ENCODE results near the gene APBA2.

The APBA2 gene

GRCh38 chr15:29106116-29106515 lies 220.3 kb downstream of the APBA2 start:
- H3K9ac ChIP-seq (ENCODE audit: low read length) = no peak overlapping the region
- no peaks in the 10 kb centered on the region for H4K20me1 ChIP-seq (ENCODE audit: insufficient read depth, low read length)
- H3K4me2 ChIP-seq (ENCODE audit: low read depth, low read length) = no peak overlapping the region
- H3F3A ChIP-seq (ENCODE audit: insufficient read depth, low read length) = no peaks in the 10 kb centered on the region
- no peaks in the 10 kb centered on the region for H3K9me2 ChIP-seq (replicated peaks; ENCODE audit: insufficient read depth, low read length)
- no peaks in the 10 kb centered on the region for H3K79me2 ChIP-seq (ENCODE audit: low read length)
- no peak for TF ChIP-seq CTCF (IDR thresholded peaks at IDR 0.05; ENCODE audit: low read length)
- no peak for TF ChIP-seq EZH2phosphoT487 (IDR thresholded peaks at IDR 0.05; ENCODE audit: low read length)
- TF ChIP-seq EZH2 (optimal IDR thresholded peaks at IDR 0.05; ENCODE audit: low read depth, low read length) = no peak
- no peak overlapping the region for H3K4me3 ChIP-seq (ENCODE audit: low read length)
- no peak for DNase-seq
- H3K27me3 ChIP-seq (replicated peaks; ENCODE audit: insufficient read depth, low read length) = no peaks in the 10 kb centered on the region
- no peaks in the 10 kb centered on the region for H3K9me3 ChIP-seq (replicated peaks; ENCODE audit: insufficient read depth, low read length)
- no peak overlapping the region for H3K27ac ChIP-seq (ENCODE audit: low read length)
- no peaks in the 10 kb centered on the region for H3K36me3 ChIP-seq (replicated peaks; ENCODE audit: insufficient read depth, low read length)
- no peak overlapping the region for H2AFZ ChIP-seq (ENCODE audit: low read length)
- no peaks in the 10 kb centered on the region for H3K4me1 ChIP-seq (ENCODE audit: low read length)

- no peaks in the 10 kb centered on the region for H3K79me2 ChIP-seq (ENCODE audit: low read length)
- H3K4me1 ChIP-seq (ENCODE audit: low read length) = no peaks in the 10 kb centered on the region
Observed at GRCh38 chr15:29106551-29107290, 220.9 kb downstream of the APBA2 start.

GRCh38 chr15:29107291-29107890 lies 221.6 kb downstream of the APBA2 start:
- H3K9me2 ChIP-seq (replicated peaks; ENCODE audit: insufficient read depth, low read length) = no peaks in the 10 kb centered on the region
- H2AFZ ChIP-seq (ENCODE audit: low read length) = no peak overlapping the region
- H3K79me2 ChIP-seq (ENCODE audit: low read length) = no peaks in the 10 kb centered on the region
- H3K27ac ChIP-seq (ENCODE audit: low read length) = no peak overlapping the region
- H4K20me1 ChIP-seq (ENCODE audit: insufficient read depth, low read length) = no peaks in the 10 kb centered on the region
- H3K4me2 ChIP-seq (ENCODE audit: low read depth, low read length) = no peak overlapping the region
- H3K4me1 ChIP-seq (ENCODE audit: low read length) = no peaks in the 10 kb centered on the region
- H3K9ac ChIP-seq (ENCODE audit: low read length) = no peak overlapping the region
- DNase-seq = no peak
- no peaks in the 10 kb centered on the region for H3K27me3 ChIP-seq (replicated peaks; ENCODE audit: insufficient read depth, low read length)
- no peaks in the 10 kb centered on the region for H3K36me3 ChIP-seq (replicated peaks; ENCODE audit: insufficient read depth, low read length)
- TF ChIP-seq EZH2 (optimal IDR thresholded peaks at IDR 0.05; ENCODE audit: low read depth, low read length) (no peak), CTCF (IDR thresholded peaks at IDR 0.05; ENCODE audit: low read length) (no peak), EZH2phosphoT487 (IDR thresholded peaks at IDR 0.05; ENCODE audit: low read length) (no peak)
- H3F3A ChIP-seq (ENCODE audit: insufficient read depth, low read length) = no peaks in the 10 kb centered on the region
- no peak overlapping the region for H3K4me3 ChIP-seq (ENCODE audit: low read length)
- no peaks in the 10 kb centered on the region for H3K9me3 ChIP-seq (replicated peaks; ENCODE audit: insufficient read depth, low read length)

More at GRCh38 chr15:29106551-29107290, 220.9 kb downstream of the APBA2 start:
- Histone ChIP-seq H3K4me2 (ENCODE audit: low read depth, low read length) (no peak overlapping the region), H3K27ac (ENCODE audit: low read length) (no peak overlapping the region), H2AFZ (ENCODE audit: low read length) (no peak overlapping the region), H3K9me2 (replicated peaks; ENCODE audit: insufficient read depth, low read length) (no peaks in the 10 kb centered on the region), H3K27me3 (replicated peaks; ENCODE audit: insufficient read depth, low read length) (no peaks in the 10 kb centered on the region), H3K4me3 (ENCODE audit: low read length) (no peak overlapping the region), H3K9ac (ENCODE audit: low read length) (no peak overlapping the region), H4K20me1 (ENCODE audit: insufficient read depth, low read length) (no peaks in the 10 kb centered on the region), H3F3A (ENCODE audit: insufficient read depth, low read length) (no peaks in the 10 kb centered on the region), H3K9me3 (replicated peaks; ENCODE audit: insufficient read depth, low read length) (no peaks in the 10 kb centered on the region), H3K36me3 (replicated peaks; ENCODE audit: insufficient read depth, low read length) (no peaks in the 10 kb centered on the region)
- no peak for TF ChIP-seq EZH2phosphoT487 (IDR thresholded peaks at IDR 0.05; ENCODE audit: low read length)
- no peak for TF ChIP-seq EZH2 (optimal IDR thresholded peaks at IDR 0.05; ENCODE audit: low read depth, low read length)
- TF ChIP-seq CTCF (IDR thresholded peaks at IDR 0.05; ENCODE audit: low read length) = no peak
- no peak for DNase-seq

Data from MM.1S (cell line).